Prostate gland (tissue), 2 donors: Measurements from ENCODE around the gene SNX4.

ENCODE experiments used
- POLR2A ChIP-seq: fragments of 450-650 bp; IDR thresholded peaks from one replicate; pipeline ENCODE4 v1.6.1; 2016; ENCODE audit warnings: antibody characterized with exemption, mild to moderate bottlenecking
- POLR2AphosphoS5 ChIP-seq: sonication (generic); formaldehyde crosslinking; IDR thresholded peaks from one replicate; pipeline ENCODE4 v1.6.1; 2017; ENCODE audit warnings: antibody characterized with exemption
- TF ChIP-seq, protein P1 (sequence below), 4 experiments: fragments of 200-600 bp in 2 of 4; fragments of 450-650 bp in 2 of 4; sonication (generic) in 2 of 4; IDR thresholded peaks; 1 replicate in 3 of 4; 2 replicates in 1 of 4; pipeline ENCODE4 v1.5.1; 2016 to 2019; ENCODE audit warnings: antibody characterized with exemption in 4 of 4, mild to moderate bottlenecking in 2 of 4, moderate library complexity in 2 of 4

GRCh38 chr3:125410922-125411321, 109.1 kb downstream of the SNX4 start:
- TF ChIP-seq POLR2A = no peak
- TF ChIP-seq, protein P1, sequence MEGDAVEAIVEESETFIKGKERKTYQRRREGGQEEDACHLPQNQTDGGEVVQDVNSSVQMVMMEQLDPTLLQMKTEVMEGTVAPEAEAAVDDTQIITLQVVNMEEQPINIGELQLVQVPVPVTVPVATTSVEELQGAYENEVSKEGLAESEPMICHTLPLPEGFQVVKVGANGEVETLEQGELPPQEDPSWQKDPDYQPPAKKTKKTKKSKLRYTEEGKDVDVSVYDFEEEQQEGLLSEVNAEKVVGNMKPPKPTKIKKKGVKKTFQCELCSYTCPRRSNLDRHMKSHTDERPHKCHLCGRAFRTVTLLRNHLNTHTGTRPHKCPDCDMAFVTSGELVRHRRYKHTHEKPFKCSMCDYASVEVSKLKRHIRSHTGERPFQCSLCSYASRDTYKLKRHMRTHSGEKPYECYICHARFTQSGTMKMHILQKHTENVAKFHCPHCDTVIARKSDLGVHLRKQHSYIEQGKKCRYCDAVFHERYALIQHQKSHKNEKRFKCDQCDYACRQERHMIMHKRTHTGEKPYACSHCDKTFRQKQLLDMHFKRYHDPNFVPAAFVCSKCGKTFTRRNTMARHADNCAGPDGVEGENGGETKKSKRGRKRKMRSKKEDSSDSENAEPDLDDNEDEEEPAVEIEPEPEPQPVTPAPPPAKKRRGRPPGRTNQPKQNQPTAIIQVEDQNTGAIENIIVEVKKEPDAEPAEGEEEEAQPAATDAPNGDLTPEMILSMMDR (IDR thresholded peaks at IDR 0.05) = no peak
- no peak for TF ChIP-seq POLR2AphosphoS5
